NCI-H748 (cell line): Measurements from ENCODE around the gene PLD5.
"Not testable (repeated sequence)": the region's sequence is repeated elsewhere in the genome, so short reads cannot be mapped to it uniquely, and the experiment has no call there.

Source experiments
- DNase-seq: peaks from one replicate; lab custom pipeline; 2025; ENCODE audit not compliant: unreplicated experiment; lab: John Stamatoyannopoulos, UW

PLD5 gene

GRCh38 chr1:242214455-242214854 is 310.0 kb downstream of the PLD5 start:
- DNase-seq = peak; percentile 8

GRCh38 chr1:242212961-242213360 is 311.5 kb downstream of the PLD5 start:
- not testable (repeated sequence) for DNase-seq

- peak; percentile 63 for DNase-seq
Observed at GRCh38 chr1:242212401-242212800, 312.1 kb downstream of the PLD5 start.

GRCh38 chr1:242211254-242212022 is 313.1 kb downstream of the PLD5 start:
- DNase-seq = no peak

- not testable (repeated sequence) for DNase-seq
Observed at GRCh38 chr1:242210316-242210715, 314.2 kb downstream of the PLD5 start.

DNA sequence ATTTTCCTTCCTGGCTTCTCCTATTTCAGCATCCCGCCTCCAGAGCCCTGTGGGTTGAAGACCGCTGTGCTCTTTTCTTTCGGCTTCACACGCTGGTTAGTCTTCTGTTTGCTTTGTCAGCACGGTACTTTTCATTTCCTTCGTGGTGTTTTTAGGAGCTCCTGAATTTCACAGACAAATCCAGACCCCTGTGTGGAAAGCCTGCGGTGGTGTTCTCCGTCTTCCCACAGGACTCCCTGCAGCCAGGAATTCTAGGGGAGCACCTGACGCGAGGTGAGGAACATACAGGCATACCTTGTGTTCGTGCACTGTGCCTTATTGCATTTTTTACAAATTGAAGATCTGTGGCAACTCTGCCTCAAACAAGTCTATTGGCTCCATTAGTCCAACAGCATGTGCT is 315.4 kb downstream of the PLD5 start:
- no peak for DNase-seq

- no peak for DNase-seq
Observed at GRCh38 chr1:242208021-242208420, 316.5 kb downstream of the PLD5 start.

DNA sequence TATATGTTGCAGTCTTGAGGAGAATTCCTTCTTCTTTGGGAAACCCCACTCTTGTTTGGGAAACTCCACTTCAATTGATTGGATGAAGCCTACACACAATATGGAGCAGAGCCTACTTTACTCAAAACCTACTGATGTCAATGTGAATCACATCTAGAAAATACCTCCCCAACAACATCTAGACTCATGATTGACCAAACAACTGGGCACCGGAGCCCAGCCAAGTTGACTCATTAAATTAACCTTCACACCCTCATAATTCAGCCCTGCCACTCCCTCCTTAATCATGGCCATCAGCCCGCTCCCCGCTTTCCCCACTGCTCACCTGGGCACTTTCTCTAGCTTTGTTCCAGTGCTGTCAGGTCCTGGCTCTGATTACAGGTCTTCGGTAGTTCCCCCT is 317.5 kb downstream of the PLD5 start:
- DNase-seq = no peak

DNA sequence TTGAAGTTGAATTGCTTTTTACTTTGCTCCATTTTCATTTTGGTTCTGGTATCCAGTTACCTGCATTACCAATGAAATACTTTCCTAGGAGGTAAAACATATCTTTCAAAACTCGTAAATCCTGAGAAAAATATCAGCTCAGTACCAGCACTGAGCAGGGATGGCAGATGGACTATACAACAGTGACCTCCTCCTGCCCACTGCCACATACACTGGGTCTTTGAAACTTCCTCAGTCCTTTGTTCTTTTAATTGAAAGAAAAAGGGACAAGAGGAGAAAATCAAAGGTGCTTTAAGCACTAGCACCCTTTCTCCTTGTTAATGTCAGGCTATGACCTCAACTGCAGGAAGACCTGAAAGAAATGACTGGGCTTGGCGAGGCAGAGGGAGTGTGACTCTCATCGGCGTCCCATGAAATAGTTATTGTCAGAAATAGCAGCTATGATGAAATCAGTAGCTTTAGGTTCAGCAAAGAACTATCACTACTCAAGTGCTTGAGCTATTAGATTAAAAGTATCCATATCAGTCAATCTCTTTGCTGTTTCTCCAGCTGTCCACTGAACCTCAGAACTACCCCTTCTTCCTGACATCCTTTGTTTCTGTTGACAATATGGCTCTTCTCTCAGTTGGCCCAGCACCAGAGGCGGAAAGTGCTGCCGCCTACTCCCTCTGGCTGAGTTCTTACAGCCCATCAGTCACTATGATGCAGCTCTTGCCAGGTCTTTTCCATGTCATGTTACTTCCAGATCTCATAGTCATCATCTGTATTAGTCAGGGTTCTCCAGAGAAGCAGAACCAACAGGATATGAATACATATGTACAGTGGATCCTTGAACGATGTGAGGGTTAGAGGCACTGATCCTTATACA is 318.6 kb downstream of the PLD5 start:
- no peak for DNase-seq

DNA sequence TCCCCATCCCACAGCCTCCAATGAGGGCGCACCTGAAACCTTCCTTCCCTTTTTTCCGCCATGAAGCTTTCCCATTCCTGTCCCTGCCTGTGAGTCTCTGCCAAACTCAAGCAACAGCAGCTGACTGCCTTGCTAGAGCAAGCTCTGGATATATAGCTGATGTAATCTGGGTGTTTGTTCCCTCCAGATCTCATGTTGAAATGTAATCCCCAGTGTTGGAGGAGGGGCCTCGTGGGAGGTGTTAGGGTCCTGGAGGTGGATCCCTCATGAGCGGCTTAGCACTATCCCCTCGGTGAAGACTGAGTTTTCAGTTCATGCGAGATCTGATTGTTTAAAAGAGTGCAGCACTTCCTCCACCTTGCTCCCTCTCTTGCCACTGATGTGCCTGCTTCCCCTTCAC is 321.2 kb downstream of the PLD5 start:
- no peak for DNase-seq

- no peak for DNase-seq
Observed at GRCh38 chr1:242201090-242201489, 323.4 kb downstream of the PLD5 start.

DNA sequence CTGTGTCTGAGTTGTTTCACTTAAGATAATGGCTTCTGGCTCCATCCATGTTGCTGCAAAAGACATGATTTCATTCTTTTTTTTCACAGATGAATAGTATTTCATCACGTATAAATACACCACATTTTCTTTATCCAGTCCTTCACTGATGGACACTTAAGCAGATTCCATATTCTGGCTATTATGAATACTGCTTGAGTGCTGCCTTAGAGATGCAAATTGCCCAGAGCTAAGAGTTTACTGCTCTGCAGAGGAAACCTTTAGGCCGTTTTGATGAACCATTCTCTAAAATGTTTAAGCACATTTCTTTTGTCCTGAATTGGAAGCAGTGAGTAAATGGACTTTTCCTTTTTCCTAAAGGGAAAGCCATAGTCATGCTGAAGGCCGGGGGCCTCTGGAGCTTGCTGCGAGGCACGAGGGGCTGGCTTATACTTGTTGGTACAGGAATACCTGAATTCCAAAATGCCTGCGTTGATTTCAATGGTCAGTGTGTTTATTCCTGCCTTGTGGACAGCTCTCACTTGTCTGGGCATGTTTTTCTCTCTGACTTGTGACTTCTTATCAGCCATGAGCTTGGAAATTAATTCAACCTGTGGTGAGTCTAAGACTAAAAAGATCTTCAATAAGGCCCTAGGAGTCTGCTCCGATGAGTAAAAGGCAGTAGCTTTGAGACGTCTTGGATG is 324.6 kb downstream of the PLD5 start:
- DNase-seq = no peak

GRCh38 chr1:242197907-242198820 is 326.3 kb downstream of the PLD5 start:
- no peak for DNase-seq

GRCh38 chr1:242196914-242197313 is 327.6 kb downstream of the PLD5 start:
- no peak for DNase-seq

DNA sequence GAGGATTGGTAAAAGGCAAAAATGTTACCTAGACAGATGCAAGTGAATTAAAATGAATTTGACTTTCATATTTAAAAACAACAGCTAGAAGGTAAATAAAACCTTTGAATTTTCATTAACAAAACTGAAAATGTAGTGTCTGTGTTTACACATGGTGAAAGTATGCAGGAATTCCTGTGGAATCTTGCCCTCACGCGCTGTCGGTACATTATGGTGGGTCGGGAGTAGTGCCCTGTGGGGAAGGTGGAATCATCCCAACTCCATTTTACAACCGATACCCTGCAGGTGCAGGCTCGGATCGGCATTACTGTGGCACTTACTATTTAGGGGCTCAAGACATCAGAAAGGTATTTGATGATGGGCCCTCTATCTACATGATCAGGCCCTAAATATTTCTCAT is 328.4 kb downstream of the PLD5 start:
- DNase-seq = no peak

DNA sequence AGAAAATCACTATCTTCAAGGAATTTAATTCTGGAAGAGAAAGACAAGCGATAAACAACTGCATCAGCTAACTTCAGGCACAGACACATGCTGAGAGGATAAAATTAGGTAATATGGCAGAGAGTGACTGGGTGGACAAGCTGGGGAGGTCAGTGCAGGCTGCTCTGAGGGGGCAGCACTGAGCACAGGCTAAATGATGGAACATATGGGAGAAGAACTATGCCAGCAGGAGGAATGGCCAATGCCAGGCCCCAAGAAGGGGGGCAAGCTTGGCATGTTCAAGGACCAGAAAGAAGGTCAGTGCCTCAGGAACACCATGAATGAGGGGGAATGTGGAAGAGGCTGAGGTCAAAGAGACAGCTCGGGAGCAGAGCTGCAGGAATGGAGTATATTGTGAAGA is 334.9 kb downstream of the PLD5 start:
- no peak for DNase-seq

- no peak for DNase-seq
Observed at GRCh38 chr1:242187816-242188215, 336.7 kb downstream of the PLD5 start.

- no peak for DNase-seq
Observed at GRCh38 chr1:242187171-242187570, 337.3 kb downstream of the PLD5 start.

GRCh38 chr1:242185731-242186130 is 338.8 kb downstream of the PLD5 start:
- peak; percentile 79 for DNase-seq

DNA sequence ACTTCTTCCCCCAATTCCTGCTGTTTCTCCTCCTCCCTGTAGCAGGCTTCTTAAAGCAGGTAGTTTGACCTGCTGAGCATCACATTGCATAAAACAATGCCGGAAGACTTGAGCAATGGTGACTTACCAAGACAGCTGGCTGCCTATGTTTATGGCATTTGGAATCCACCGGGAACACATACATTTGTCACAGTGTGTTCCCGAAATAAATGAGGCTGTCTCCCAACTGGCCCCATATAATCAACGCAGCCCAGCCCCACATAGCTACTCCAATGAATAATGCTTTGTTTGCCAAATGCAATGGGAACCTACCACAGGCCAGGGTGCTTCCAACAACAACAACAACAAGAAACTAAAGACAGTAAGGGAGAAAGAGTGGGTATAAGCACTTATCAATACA is 339.5 kb downstream of the PLD5 start:
- DNase-seq = peak; percentile 15

DNA sequence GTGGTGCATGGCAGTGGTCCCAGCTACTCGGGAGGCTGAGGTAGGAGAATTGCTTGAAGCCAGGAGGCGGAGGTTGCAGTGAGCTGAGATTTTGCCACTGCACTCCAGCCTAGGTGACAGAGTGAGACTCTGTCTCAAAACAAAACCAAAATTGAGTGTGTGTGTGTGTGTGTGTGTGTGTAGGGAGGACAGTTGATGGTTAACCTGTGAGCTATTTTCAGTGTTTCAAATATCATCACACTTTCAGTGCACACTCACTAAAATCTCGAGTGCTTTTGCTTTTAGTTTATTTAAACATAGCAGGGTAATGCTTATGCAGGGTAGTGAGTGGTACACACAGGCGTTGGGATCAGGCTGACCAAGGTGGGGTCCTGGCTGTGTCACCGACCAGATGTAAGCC is 344.7 kb downstream of the PLD5 start:
- DNase-seq = not testable (repeated sequence)
